HEK293 (cell line): ENCODE data around the gene COL1A1.

Experiments used
- EGR2 ChIP-seq: fragments of 450-650 bp; formaldehyde crosslinking; IDR thresholded peaks from 2 replicates; pipeline ENCODE4 v1.5.1; 2016; ENCODE audit warnings: low read depth, missing biosample characterization, missing genetic modification characterization
- GLIS2 ChIP-seq: fragments of 450-650 bp; formaldehyde crosslinking; IDR thresholded peaks from 2 replicates; pipeline ENCODE4 v1.5.1; 2016; ENCODE audit warnings: missing biosample characterization, missing genetic modification characterization
- HOXC10 ChIP-seq: sonication (generic); formaldehyde crosslinking; IDR thresholded peaks from 2 replicates; pipeline ENCODE4 v1.8.1; 2023; ENCODE audit warnings: mild to moderate bottlenecking, missing genetic modification reagents
- KLF1 ChIP-seq: fragments of 450-650 bp; formaldehyde crosslinking; IDR thresholded peaks from 2 replicates; pipeline ENCODE4 v1.5.1; 2016; ENCODE audit warnings: missing biosample characterization, missing genetic modification characterization
- KLF10 ChIP-seq: fragments of 450-650 bp; IDR thresholded peaks from 2 replicates; pipeline ENCODE4 v1.5.1; 2018; ENCODE audit warnings: missing biosample characterization, mild to moderate bottlenecking, missing genetic modification characterization
- KLF9 ChIP-seq: fragments of 450-650 bp; formaldehyde crosslinking; IDR thresholded peaks from 2 replicates; pipeline ENCODE4 v1.5.1; 2016; ENCODE audit warnings: missing biosample characterization, missing genetic modification characterization, low read depth
- PRDM10 ChIP-seq: fragments of 450-650 bp; formaldehyde crosslinking; IDR thresholded peaks from 2 replicates; pipeline ENCODE4 v1.5.1; 2016; ENCODE audit warnings: missing biosample characterization, missing genetic modification characterization
- SALL2 ChIP-seq: fragments of 450-650 bp; formaldehyde crosslinking; IDR thresholded peaks from 2 replicates; pipeline ENCODE4 v1.5.0; 2017; ENCODE audit warnings: missing biosample characterization, mild to moderate bottlenecking, missing genetic modification characterization, borderline replicate concordance
- SP3 ChIP-seq: fragments of 450-650 bp; formaldehyde crosslinking; IDR thresholded peaks from 2 replicates; pipeline ENCODE4 v1.5.1; 2016; ENCODE audit warnings: missing biosample characterization, missing genetic modification characterization
- ZBTB1 ChIP-seq: fragments of 450-650 bp; formaldehyde crosslinking; IDR thresholded peaks from 2 replicates; pipeline ENCODE4 v1.5.1; 2016; ENCODE audit warnings: missing biosample characterization, missing genetic modification characterization
- ZBTB44 ChIP-seq: fragments of 450-650 bp; IDR thresholded peaks from 2 replicates; pipeline ENCODE4 v1.5.1; 2018; ENCODE audit warnings: missing biosample characterization, mild to moderate bottlenecking, missing genetic modification characterization
- ZBTB8A ChIP-seq: fragments of 450-650 bp; formaldehyde crosslinking; IDR thresholded peaks from 2 replicates; pipeline ENCODE4 v1.5.1; 2016; ENCODE audit warnings: missing biosample characterization, missing genetic modification characterization
- ZIC2 ChIP-seq: fragments of 450-650 bp; formaldehyde crosslinking; IDR thresholded peaks from 2 replicates; pipeline ENCODE4 v1.5.1; 2016; ENCODE audit warnings: missing biosample characterization, missing genetic modification characterization
- ZNF2 ChIP-seq: fragments of 450-650 bp; formaldehyde crosslinking; IDR thresholded peaks from 2 replicates; pipeline ENCODE4 v1.5.1; 2016; ENCODE audit warnings: missing biosample characterization, missing genetic modification characterization
- ZNF26 ChIP-seq: fragments of 450-650 bp; formaldehyde crosslinking; IDR thresholded peaks from 2 replicates; pipeline ENCODE4 v1.5.1; 2016; ENCODE audit warnings: missing biosample characterization, missing genetic modification characterization
- ZNF341 ChIP-seq: fragments of 450-650 bp; formaldehyde crosslinking; IDR thresholded peaks from 2 replicates; pipeline ENCODE4; 2016; ENCODE audit warnings: low read depth, missing biosample characterization, missing genetic modification characterization
- ZNF366 ChIP-seq: fragments of 450-650 bp; formaldehyde crosslinking; conservative IDR thresholded peaks from 2 replicates; pipeline ENCODE4 v1.5.1; 2016; ENCODE audit warnings: missing biosample characterization, missing genetic modification characterization
- ZNF48 ChIP-seq: fragments of 450-650 bp; formaldehyde crosslinking; IDR thresholded peaks from 2 replicates; pipeline ENCODE4 v1.5.1; 2016; ENCODE audit warnings: missing biosample characterization, missing genetic modification characterization
- ZNF501 ChIP-seq: fragments of 450-650 bp; formaldehyde crosslinking; IDR thresholded peaks from 2 replicates; pipeline ENCODE4 v1.5.1; 2016; ENCODE audit warnings: missing biosample characterization, missing genetic modification characterization
- ZNF514 ChIP-seq: fragments of 450-650 bp; formaldehyde crosslinking; IDR thresholded peaks from 2 replicates; pipeline ENCODE4 v1.5.1; 2016; ENCODE audit warnings: missing biosample characterization, missing genetic modification characterization
- ZNF544 ChIP-seq: fragments of 450-650 bp; formaldehyde crosslinking; IDR thresholded peaks from 2 replicates; pipeline ENCODE4 v1.5.0; 2017; ENCODE audit warnings: missing biosample characterization, missing genetic modification characterization
- ZNF600 ChIP-seq: fragments of 450-650 bp; formaldehyde crosslinking; IDR thresholded peaks from 2 replicates; pipeline ENCODE4 v1.5.1; 2016; ENCODE audit warnings: missing biosample characterization, missing genetic modification characterization
- ZNF785 ChIP-seq: fragments of 450-650 bp; formaldehyde crosslinking; IDR thresholded peaks from 2 replicates; pipeline ENCODE4 v1.5.1; 2016; ENCODE audit warnings: missing biosample characterization, missing genetic modification characterization
- ZXDB ChIP-seq: fragments of 450-650 bp; formaldehyde crosslinking; IDR thresholded peaks from 2 replicates; pipeline ENCODE4 v1.5.1; 2016; ENCODE audit warnings: missing biosample characterization, missing genetic modification characterization
- TF ChIP-seq, protein P1 (sequence below): fragments of 450-650 bp; formaldehyde crosslinking; IDR thresholded peaks from 2 replicates; pipeline ENCODE4 v1.5.1; 2017; ENCODE audit warnings: missing biosample characterization, missing genetic modification characterization
- TF ChIP-seq, protein P2 (sequence below): fragments of 450-650 bp; formaldehyde crosslinking; IDR thresholded peaks from 2 replicates; pipeline ENCODE4 v1.5.1; 2017; ENCODE audit warnings: missing biosample characterization, missing genetic modification characterization
- TF ChIP-seq, protein P3 (sequence below): fragments of 450-650 bp; formaldehyde crosslinking; IDR thresholded peaks from 2 replicates; pipeline ENCODE4 v1.5.1; 2016; ENCODE audit warnings: missing biosample characterization, missing genetic modification characterization

The COL1A1 gene

GRCh38 chr17:50200457-50201275, 765 bp downstream of the COL1A1 start (continued):
- TF ChIP-seq ZBTB44 (tag by site-specific recombination) (0 out of 2 replicates have a peak, but pooled peaks have one; percentile 19), SP3 (tag by site-specific recombination) (peak; percentile 89), KLF9 (tag by site-specific recombination) (peak; percentile 90), ZNF501 (tag by site-specific recombination) (peak; percentile 88; the same call in 1 of the 2 replicates), SALL2 (tag by site-specific recombination) (no peak), HOXC10 (CRISPR knock-in tag) (no peak), ZNF366 (tag by site-specific recombination) (peak; percentile 87), KLF10 (tag by site-specific recombination) (peak; percentile 58; the same call in 1 of the 2 replicates), ZNF785 (tag by site-specific recombination) (no peak), ZNF544 (no peak), ZNF26 (tag by site-specific recombination) (no peak), KLF1 (tag by site-specific recombination) (peak; percentile 10; the same call in 1 of the 2 replicates), ZXDB (peak; percentile 56), ZNF2 (tag by site-specific recombination) (peak; percentile 71; the same call in 1 of the 2 replicates), GLIS2 (tag by site-specific recombination) (peak; percentile 92), ZNF341 (tag by site-specific recombination) (no peak), PRDM10 (peak; percentile 82), ZBTB8A (tag by site-specific recombination) (peak; percentile 40; the same call in 1 of the 2 replicates), ZBTB1 (no peak), ZIC2 (tag by site-specific recombination) (peak; percentile 85), ZNF514 (tag by site-specific recombination) (no peak), ZNF48 (tag by site-specific recombination) (no peak), ZNF600 (tag by site-specific recombination) (peak; percentile 75), EGR2 (tag by site-specific recombination) (peak; percentile 87)
- TF ChIP-seq, protein P1, sequence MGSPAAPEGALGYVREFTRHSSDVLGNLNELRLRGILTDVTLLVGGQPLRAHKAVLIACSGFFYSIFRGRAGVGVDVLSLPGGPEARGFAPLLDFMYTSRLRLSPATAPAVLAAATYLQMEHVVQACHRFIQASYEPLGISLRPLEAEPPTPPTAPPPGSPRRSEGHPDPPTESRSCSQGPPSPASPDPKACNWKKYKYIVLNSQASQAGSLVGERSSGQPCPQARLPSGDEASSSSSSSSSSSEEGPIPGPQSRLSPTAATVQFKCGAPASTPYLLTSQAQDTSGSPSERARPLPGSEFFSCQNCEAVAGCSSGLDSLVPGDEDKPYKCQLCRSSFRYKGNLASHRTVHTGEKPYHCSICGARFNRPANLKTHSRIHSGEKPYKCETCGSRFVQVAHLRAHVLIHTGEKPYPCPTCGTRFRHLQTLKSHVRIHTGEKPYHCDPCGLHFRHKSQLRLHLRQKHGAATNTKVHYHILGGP (tag by site-specific recombination) = no peak
- TF ChIP-seq, protein P2, sequence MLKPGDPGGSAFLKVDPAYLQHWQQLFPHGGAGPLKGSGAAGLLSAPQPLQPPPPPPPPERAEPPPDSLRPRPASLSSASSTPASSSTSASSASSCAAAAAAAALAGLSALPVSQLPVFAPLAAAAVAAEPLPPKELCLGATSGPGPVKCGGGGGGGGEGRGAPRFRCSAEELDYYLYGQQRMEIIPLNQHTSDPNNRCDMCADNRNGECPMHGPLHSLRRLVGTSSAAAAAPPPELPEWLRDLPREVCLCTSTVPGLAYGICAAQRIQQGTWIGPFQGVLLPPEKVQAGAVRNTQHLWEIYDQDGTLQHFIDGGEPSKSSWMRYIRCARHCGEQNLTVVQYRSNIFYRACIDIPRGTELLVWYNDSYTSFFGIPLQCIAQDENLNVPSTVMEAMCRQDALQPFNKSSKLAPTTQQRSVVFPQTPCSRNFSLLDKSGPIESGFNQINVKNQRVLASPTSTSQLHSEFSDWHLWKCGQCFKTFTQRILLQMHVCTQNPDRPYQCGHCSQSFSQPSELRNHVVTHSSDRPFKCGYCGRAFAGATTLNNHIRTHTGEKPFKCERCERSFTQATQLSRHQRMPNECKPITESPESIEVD (tag by site-specific recombination) = no peak
- TF ChIP-seq, protein P3, sequence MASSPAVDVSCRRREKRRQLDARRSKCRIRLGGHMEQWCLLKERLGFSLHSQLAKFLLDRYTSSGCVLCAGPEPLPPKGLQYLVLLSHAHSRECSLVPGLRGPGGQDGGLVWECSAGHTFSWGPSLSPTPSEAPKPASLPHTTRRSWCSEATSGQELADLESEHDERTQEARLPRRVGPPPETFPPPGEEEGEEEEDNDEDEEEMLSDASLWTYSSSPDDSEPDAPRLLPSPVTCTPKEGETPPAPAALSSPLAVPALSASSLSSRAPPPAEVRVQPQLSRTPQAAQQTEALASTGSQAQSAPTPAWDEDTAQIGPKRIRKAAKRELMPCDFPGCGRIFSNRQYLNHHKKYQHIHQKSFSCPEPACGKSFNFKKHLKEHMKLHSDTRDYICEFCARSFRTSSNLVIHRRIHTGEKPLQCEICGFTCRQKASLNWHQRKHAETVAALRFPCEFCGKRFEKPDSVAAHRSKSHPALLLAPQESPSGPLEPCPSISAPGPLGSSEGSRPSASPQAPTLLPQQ (tag by site-specific recombination) = peak; percentile 83
